Stimulated activated CD4-positive, alpha-beta T cell treated with anti-CD3 and anti-CD28 coated beads, TNF-alpha, amount 100 ng/mL, for 4 hours (primary cell): Measurements from ENCODE around the gene GUK1.
"Not testable (repeated sequence)": the region's sequence is repeated elsewhere in the genome, so short reads cannot be mapped to it uniquely, and the experiment has no call there.

Experiments used
- DNase-seq, 3 experiments: peaks; one replicate each; pipeline ENCODE4 v3.0.0-alpha.2; 2020; ENCODE audit warnings: low read depth in 3 of 3

The GUK1 gene

GRCh38 chr1:228104526-228105269, 35.4 kb upstream of the GUK1 start:
- DNase-seq, result no peak

GRCh38 chr1:228105270-228105995, 34.6 kb upstream of the GUK1 start:
- DNase-seq, result no peak

- DNase-seq, result no peak
These were observed 33.9 kb upstream of the GUK1 start for GRCh38 chr1:228105996-228106799.

GRCh38 chr1:228106800-228107054, 33.4 kb upstream of the GUK1 start:
- no peak for DNase-seq

GRCh38 chr1:228107636-228108035, 32.4 kb upstream of the GUK1 start:
- no peak for DNase-seq

- DNase-seq, result no peak
These were observed 31.9 kb upstream of the GUK1 start for GRCh38 chr1:228108055-228108690.

- DNase-seq, result no peak
These were observed 31.4 kb upstream of the GUK1 start for GRCh38 chr1:228108742-228109072.

- peak; percentile 97 to 99 (median 98) for DNase-seq
These were observed 30.8 kb upstream of the GUK1 start, which contains the start of gene MRPL55 for GRCh38 chr1:228109073-228109961. Gene MRPL55, minus strand, starts transcription at chr1:228109299. Its CDS starts 1,039 bp downstream, at chr1:228108260.

GRCh38 chr1:228109962-228110488, 30.1 kb upstream of the GUK1 start:
- DNase-seq, result no peak

- DNase-seq, result no peak
These were observed 29.5 kb upstream of the GUK1 start for GRCh38 chr1:228110556-228110955.

- not testable (repeated sequence) for DNase-seq
These were observed 28.8 kb upstream of the GUK1 start for GRCh38 chr1:228111315-228111714.

- DNase-seq, result no peak
These were observed 27.9 kb upstream of the GUK1 start for GRCh38 chr1:228112167-228112566.

GRCh38 chr1:228112617-228113016, 27.5 kb upstream of the GUK1 start:
- DNase-seq, result no peak

GRCh38 chr1:228114827-228115226, 25.3 kb upstream of the GUK1 start:
- no peak for DNase-seq

GRCh38 chr1:228117335-228117734, 22.7 kb upstream of the GUK1 start:
- no peak for DNase-seq

GRCh38 chr1:228118040-228118439, 22.0 kb upstream of the GUK1 start:
- no peak for DNase-seq

GRCh38 chr1:228120351-228120750, 19.7 kb upstream of the GUK1 start:
- DNase-seq, result no peak

- DNase-seq, result no peak
These were observed 19.1 kb upstream of the GUK1 start for GRCh38 chr1:228120857-228121489.

- DNase-seq, result no peak
These were observed 17.1 kb upstream of the GUK1 start for GRCh38 chr1:228122921-228123441.

- no peak for DNase-seq
These were observed 16.6 kb upstream of the GUK1 start for GRCh38 chr1:228123505-228123904.
